ENCODE results near the gene CPEB3.

- TF ChIP-seq POLR2AphosphoS5 (IDR thresholded peaks at IDR 0.05; ENCODE audit: borderline replicate concordance, low read depth, low read length) (no peak), EZH2 (IDR thresholded peaks at IDR 0.05) (no peak)
These were observed 36.9 kb upstream of the CPEB3 start for GRCh38 chr10:92327445-92328433.
